ENCODE data around the gene TMEM184A. TPM values are rescaled to one million over a fixed set of nuclear protein-coding genes. Genes with fewer than 3 reads are reported as not detected.
A peak's percentile ranks its signal among the peaks of the same experiment; 100 is the strongest.

TMEM184A gene
- total RNA-seq, 2 donors from 2014 or later: 35.8 to 54.3 TPM

- no peaks in the 10 kb centered on the region for H3K9me3 ChIP-seq
- H3K4me1 ChIP-seq: peaks cover 8% of the 10 kb centered on the region
- no peaks in the 10 kb centered on the region for H3K27me3 ChIP-seq
- no peak overlapping the region for H3K27ac ChIP-seq
- no peaks in the 10 kb centered on the region for H3K36me3 ChIP-seq
- H3K4me3 ChIP-seq: no peak overlapping the region
- intact Hi-C loops (cut with DNase I): no loop called here
- TF ChIP-seq CTCF (IDR thresholded peaks at IDR 0.05): no peak
- H3K9ac ChIP-seq (ENCODE audit: low read depth in 2 of 2, low read length in 2 of 2): no peak overlapping the region
- no peak for DNase-seq
Measured at GRCh38 chr7:1560620-1561031, 4.6 kb upstream of the TMEM184A start.

GRCh38 chr7:1559626-1560590, 3.9 kb upstream of the TMEM184A start:
- no peaks in the 10 kb centered on the region for H3K9me3 ChIP-seq
- peaks cover 8% of the 10 kb centered on the region for H3K4me1 ChIP-seq
- H3K9ac ChIP-seq (ENCODE audit: low read depth in 2 of 2, low read length in 2 of 2): peak overlapping the region in 1 of 2 donors; percentile 21
- no peaks in the 10 kb centered on the region for H3K36me3 ChIP-seq
- no peak for TF ChIP-seq CTCF (IDR thresholded peaks at IDR 0.05)
- intact Hi-C loops (cut with DNase I): loop anchor here (5.0 kb wide), 1 partner anchor 58 kb away; the partner anchor contains the start of gene INTS1
- no peak overlapping the region for H3K27ac ChIP-seq
- no peak overlapping the region for H3K4me3 ChIP-seq
- no peak for DNase-seq
- no peaks in the 10 kb centered on the region for H3K27me3 ChIP-seq

- Histone ChIP-seq H3K27ac (no peak overlapping the region), H3K27me3 (no peaks in the 10 kb centered on the region), H3K9ac (ENCODE audit: low read depth in 2 of 2, low read length in 2 of 2) (peak overlapping the region in 1 of 2 donors; percentile 4), H3K36me3 (no peaks in the 10 kb centered on the region), H3K4me3 (no peak overlapping the region), H3K9me3 (no peaks in the 10 kb centered on the region), H3K4me1 (peaks cover 8% of the 10 kb centered on the region)
- TF ChIP-seq CTCF (IDR thresholded peaks at IDR 0.05): no peak
- intact Hi-C loops (cut with DNase I): loop anchor here (5.0 kb wide), 1 partner anchor 57 kb away; the partner anchor contains the start of gene INTS1
- no peak for DNase-seq
Measured at GRCh38 chr7:1558841-1559625, 3.0 kb upstream of the TMEM184A start.

GRCh38 chr7:1558181-1558811, 2.3 kb upstream of the TMEM184A start:
- Histone ChIP-seq H3K9me3 (no peaks in the 10 kb centered on the region), H3K9ac (ENCODE audit: low read depth in 2 of 2, low read length in 2 of 2) (peak overlapping the region in 1 of 2 donors; percentile 5), H3K4me1 (peaks cover 8% of the 10 kb centered on the region), H3K4me3 (no peak overlapping the region), H3K27ac (no peak overlapping the region), H3K36me3 (no peaks in the 10 kb centered on the region), H3K27me3 (no peaks in the 10 kb centered on the region)
- TF ChIP-seq CTCF (IDR thresholded peaks at IDR 0.05): no peak
- DNase-seq: no peak
- intact Hi-C loops (cut with DNase I): loop anchor here (5.0 kb wide), 1 partner anchor 56 kb away; the partner anchor contains the start of gene INTS1

- H3K4me1 ChIP-seq: peaks cover 8% of the 10 kb centered on the region
- no peak overlapping the region for H3K27ac ChIP-seq
- no peak for DNase-seq
- peak overlapping the region in 1 of 2 donors; percentile 5 for H3K9ac ChIP-seq (ENCODE audit: low read depth in 2 of 2, low read length in 2 of 2)
- no peaks in the 10 kb centered on the region for H3K27me3 ChIP-seq
- TF ChIP-seq CTCF (IDR thresholded peaks at IDR 0.05): no peak
- no peaks in the 10 kb centered on the region for H3K36me3 ChIP-seq
- no peak overlapping the region for H3K4me3 ChIP-seq
- H3K9me3 ChIP-seq: no peaks in the 10 kb centered on the region
- intact Hi-C loops (cut with DNase I): loop anchor here (5.0 kb wide), 1 partner anchor 55 kb away; the partner anchor contains the start of gene INTS1
Measured at GRCh38 chr7:1557771-1558170, 1.8 kb upstream of the TMEM184A start.

Data from colonic mucosa (tissue), 4 donors.